K562 (cell line): Measurements from ENCODE around the gene MAGI2. TPM values are rescaled to one million over a fixed set of nuclear protein-coding genes. Genes with fewer than 3 reads are reported as not detected.

ENCODE experiments used
- ATAC-seq: fragments of 200-7000 bp; cut with Tn5 transposase; 3 replicates; pipeline ENCODE4 v1.9.1; 2020; ENCODE audit warnings: moderate library complexity
- BruUV-seq: library from RNA; stranded (reverse); fragments of 400-500 nt; replicated peaks from 2 replicates; lab custom pipeline; 2021; lab: Mats Ljungman, UMichigan
- CTCF ChIA-PET: fragments of 300-600 bp; formaldehyde crosslinking; extraction: SDS; loops from one replicate; lab custom pipeline; 2021; ENCODE audit warnings: low intra/inter-chr PET ratio; lab: Yijun Ruan, JAX
- POLR2A ChIA-PET: fragments of 300-600, 350-650 bp; sonication (Branson Sonifier 250); formaldehyde crosslinking; extraction: SDS; loops from one replicate; lab custom pipeline; 2021; ENCODE audit warnings: antibody characterized with exemption, inconsistent platforms; lab: Yijun Ruan, JAX
- DNase-seq, 4 experiments: peaks; one replicate each; pipeline versions ENCODE4 v3.0.0 to v3.0.0-alpha.2; 2011 to 2018; ENCODE audit warnings: low spot score in 3 of 4, mixed read lengths in 3 of 4; ENCODE audit errors: extremely low read depth in 1 of 4
- FAIRE-seq: peaks from 2 replicates; lab custom pipeline; 2011; peaks lifted over from hg19 to GRCh38; lab: Jason Lieb, UNC
- H2AFZ ChIP-seq: 2 replicates; pipeline ENCODE4 v1.6.0; 2011; ENCODE audit warnings: low read depth, low read length, control low read depth, inconsistent platforms
- H3K27ac ChIP-seq: fragments of 200-600 bp; 3 replicates; pipeline ENCODE4 v1.8.0; 2011; ENCODE audit warnings: low read depth, mild to moderate bottlenecking, control low read depth, inconsistent platforms, low read length, moderate library complexity, mixed read lengths; ENCODE audit errors: extremely low read depth
- H3K27me3 ChIP-seq, 2 experiments: fragments of 300-600 bp in 1 of 2; 2 replicates in 1 of 2; 3 replicates in 1 of 2; pipeline versions ENCODE4 v1.6.0 to v1.8.0; 2011; ENCODE audit warnings: inconsistent platforms in 2 of 2, low read length in 2 of 2, mild to moderate bottlenecking in 1 of 2, mixed read lengths in 1 of 2, moderate library complexity in 1 of 2; ENCODE audit not compliant: control insufficient read depth in 2 of 2, insufficient read depth in 2 of 2
- H3K36me3 ChIP-seq: fragments of 300-600 bp; 3 replicates; pipeline ENCODE4 v1.8.0; 2011; ENCODE audit warnings: mild to moderate bottlenecking, low read length, inconsistent platforms; ENCODE audit not compliant: control insufficient read depth, insufficient read depth
- H3K4me1 ChIP-seq, 2 experiments: fragments of 200-600 bp in 1 of 2; replicated peaks in 1 of 2; 2 replicates in 1 of 2; 3 replicates in 1 of 2; pipeline versions ENCODE4 v1.5.1 to v1.8.0; 2011; ENCODE audit warnings: inconsistent platforms in 2 of 2, low read length in 2 of 2, mild to moderate bottlenecking in 1 of 2, mixed read lengths in 1 of 2, moderate library complexity in 1 of 2; ENCODE audit not compliant: control insufficient read depth in 2 of 2, insufficient read depth in 2 of 2
- H3K4me2 ChIP-seq: 2 replicates; pipeline ENCODE4 v1.6.1; 2011; ENCODE audit warnings: low read length, control low read depth, inconsistent platforms, mixed read lengths; ENCODE audit not compliant: insufficient read depth
- H3K4me3 ChIP-seq: fragments of 200-600 bp; sonication (generic), shearing (Covaris generic); 2 replicates; pipeline ENCODE4 v1.5.1; 2016; ENCODE audit warnings: control low read depth, inconsistent platforms
- H3K79me2 ChIP-seq: fragments of 200-600 bp; 3 replicates; pipeline ENCODE4 v1.8.0; 2011; ENCODE audit warnings: low read length, inconsistent platforms; ENCODE audit not compliant: control insufficient read depth, insufficient read depth
- H3K9ac ChIP-seq, 2 experiments: 2 replicates each; pipeline versions ENCODE4 v1.6.0 to v1.6.1; 2011; ENCODE audit warnings: low read depth in 2 of 2, low read length in 2 of 2, control low read depth in 1 of 2, inconsistent platforms in 1 of 2, mild to moderate bottlenecking in 1 of 2, mixed read lengths in 1 of 2; ENCODE audit not compliant: insufficient read depth in 1 of 2
- H3K9me1 ChIP-seq: one replicate; pipeline ENCODE4 v1.6.0; 2011; ENCODE audit warnings: inconsistent platforms, mild to moderate bottlenecking, low read length, moderate library complexity; ENCODE audit not compliant: control insufficient read depth, insufficient read depth
- H3K9me3 ChIP-seq: replicated peaks from 2 replicates; pipeline ENCODE4 v1.5.1; 2011; ENCODE audit warnings: low read depth, low read length, inconsistent platforms; ENCODE audit not compliant: control insufficient read depth, insufficient read depth
- H4K20me1 ChIP-seq: replicated peaks from 2 replicates; pipeline ENCODE4 v1.6.1; 2011; ENCODE audit warnings: low read length, inconsistent platforms, mixed read lengths; ENCODE audit not compliant: control insufficient read depth, insufficient read depth
- BACH1 ChIP-seq: fragments of 200-800 bp; sonication (Bioruptor generic); IDR thresholded peaks from 2 replicates; pipeline ENCODE4 v1.6.1; 2016; ENCODE audit warnings: missing genetic modification characterization, missing compliant biosample characterization
- CREB3 ChIP-seq: fragments of 450-650 bp; conservative IDR thresholded peaks from 2 replicates; pipeline ENCODE4 v1.6.1; 2016; ENCODE audit warnings: missing genetic modification characterization, low read depth, mild to moderate bottlenecking, missing compliant biosample characterization, moderate library complexity
- HNRNPL ChIP-seq: fragments of 200-400 bp; formaldehyde crosslinking; IDR thresholded peaks from 2 replicates; pipeline ENCODE4 v1.6.1; 2017; ENCODE audit warnings: low read depth, mild to moderate bottlenecking, low read length
- HOMEZ ChIP-seq: fragments of 250-450 bp; sonication (Bioruptor Pico); IDR thresholded peaks from 2 replicates; pipeline ENCODE4 v1.4.0; 2020; ENCODE audit warnings: mild to moderate bottlenecking, moderate library complexity
- PPARD ChIP-seq: fragments of 250-450 bp; sonication (Bioruptor Pico); IDR thresholded peaks from 2 replicates; pipeline ENCODE4 v1.8.0; 2022; ENCODE audit warnings: inconsistent platforms, mild to moderate bottlenecking, moderate library complexity
- RBM15 ChIP-seq: fragments of 200-400 bp; formaldehyde crosslinking; IDR thresholded peaks from 2 replicates; pipeline ENCODE4 v1.6.1; 2018; ENCODE audit warnings: mild to moderate bottlenecking, low read length, moderate library complexity; ENCODE audit not compliant: insufficient read depth
- RBM34 ChIP-seq: fragments of 200-400 bp; formaldehyde crosslinking; IDR thresholded peaks from 2 replicates; pipeline ENCODE4 v1.6.1; 2018; ENCODE audit warnings: low read length, borderline replicate concordance; ENCODE audit not compliant: insufficient read depth
- ZNF165 ChIP-seq: fragments of 250-450 bp; sonication (Bioruptor Pico); IDR thresholded peaks from 2 replicates; pipeline ENCODE4 v1.4.0; 2020; ENCODE audit warnings: borderline replicate concordance
- ZNF212 ChIP-seq: fragments of 450-650 bp; formaldehyde crosslinking; IDR thresholded peaks from 2 replicates; pipeline ENCODE4 v1.4.0; 2020; ENCODE audit warnings: mild to moderate bottlenecking
- ZNF644 ChIP-seq: fragments of 200-800 bp; sonication (Bioruptor generic); IDR thresholded peaks from 2 replicates; pipeline ENCODE4 v1.6.1; 2016; ENCODE audit warnings: low read depth, missing genetic modification characterization, missing compliant biosample characterization
- in situ Hi-C: fragments of 300-500 bp; cut with MboI; formaldehyde crosslinking; loops from 4 replicates; pipeline ENCODE4 v1.15.0; 2018; ENCODE audit warnings: inconsistent platforms, mixed read lengths
- intact Hi-C: fragments of 100-400 bp; cut with micrococcal nuclease; formaldehyde crosslinking; loops from 2 replicates; pipeline ENCODE4 v1.14.2; 2022
- polyA plus RNA-seq, 8 experiments: library from polyadenylated mRNA; depleted of rRNA in 4 of 8; stranded (reverse) in 5 of 8; unstranded in 3 of 8; fragments of >200 nt; fragmentation: Nextera tagmentation in 2 of 8; fragmentation: Illumina TruSeq in 1 of 8; extraction: Ambion mirVana in 2 of 8; extraction: Trizol in 1 of 8; gene quantifications; 2 replicates each; pipeline versions ENCODE4 v1.2.1 to v1.2.3, GENCODE V29; 2011 to 2014; ENCODE audit warnings: inconsistent platforms in 1 of 8, missing spikeins in 1 of 8
- total RNA-seq, 7 experiments: library from RNA; depleted of rRNA in 6 of 7; stranded (reverse); fragments of >200 nt in 6 of 7; fragmentation: Illumina TruSeq in 2 of 7; extraction: Trizol in 2 of 7; gene quantifications; 2 replicates each; pipeline versions ENCODE4 v1.2.1 to v1.2.3, GENCODE V29; 2011 to 2021; ENCODE audit warnings: low replicate concordance in 1 of 7
- TF ChIP-seq, protein P1 (sequence below), 2 experiments: fragments of 450-650 bp in 1 of 2; sonication (generic) in 1 of 2; formaldehyde crosslinking; conservative IDR thresholded peaks; 2 replicates each; pipeline versions ENCODE4 v1.4.0 to v1.8.1; 2020 to 2022; ENCODE audit warnings: mild to moderate bottlenecking in 1 of 2, missing genetic modification reagents in 1 of 2
- TF ChIP-seq, protein P2 (sequence below): fragments of 250-450 bp; sonication (Bioruptor Pico); IDR thresholded peaks from 2 replicates; pipeline ENCODE4 v1.6.1; 2021; ENCODE audit warnings: mild to moderate bottlenecking

The MAGI2 gene
- total and polyA plus RNA-seq, 9 of the 15 experiments (the other 6 are each of a cell fraction or from before 2014, with no cell fraction given), result 0.27 to 1.4 (median 0.70) TPM

DNA sequence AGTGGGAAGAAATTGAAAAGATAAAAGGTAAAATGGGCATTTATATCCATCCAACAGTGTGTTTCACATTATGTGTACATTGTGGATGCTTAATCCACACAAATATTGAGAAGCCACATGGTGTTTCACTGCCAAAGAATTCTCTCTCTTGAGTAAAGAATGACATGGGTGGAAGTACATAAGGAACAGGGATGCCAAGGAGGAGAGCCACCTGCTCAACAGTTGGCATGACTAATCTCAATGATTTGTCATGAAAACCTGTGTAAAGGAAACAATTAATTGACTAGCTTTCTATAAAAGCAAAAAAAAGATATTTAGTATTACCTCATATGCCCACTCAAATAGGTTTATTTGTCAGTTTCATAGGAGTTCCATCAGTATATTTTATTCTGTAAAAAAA, 43.1 kb downstream of the MAGI2 start:
- Histone ChIP-seq H2AFZ (no peak overlapping the region), H4K20me1 (no peaks in the 10 kb centered on the region), H3K27me3 (no peaks in the 10 kb centered on the region), H3K9me1 (no peaks in the 10 kb centered on the region), H3K9ac (no peak overlapping the region), H3K9me3 (no peaks in the 10 kb centered on the region), H3K27ac (no peak overlapping the region), H3K4me1 (no peaks in the 10 kb centered on the region), H3K4me2 (no peak overlapping the region), H3K36me3 (no peaks in the 10 kb centered on the region), H3K4me3 (no peak overlapping the region), H3K79me2 (no peaks in the 10 kb centered on the region)
- CTCF ChIA-PET, result no interaction called here
- no peak for TF ChIP-seq RBM15
- no peak for TF ChIP-seq ZNF165 (CRISPR knock-in tag)
- TF ChIP-seq CREB3 (tag), result no peak
- TF ChIP-seq, protein P1, sequence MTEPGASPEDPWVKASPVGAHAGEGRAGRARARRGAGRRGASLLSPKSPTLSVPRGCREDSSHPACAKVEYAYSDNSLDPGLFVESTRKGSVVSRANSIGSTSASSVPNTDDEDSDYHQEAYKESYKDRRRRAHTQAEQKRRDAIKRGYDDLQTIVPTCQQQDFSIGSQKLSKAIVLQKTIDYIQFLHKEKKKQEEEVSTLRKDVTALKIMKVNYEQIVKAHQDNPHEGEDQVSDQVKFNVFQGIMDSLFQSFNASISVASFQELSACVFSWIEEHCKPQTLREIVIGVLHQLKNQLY (CRISPR knock-in tag; conservative IDR thresholded peaks at IDR 0.05), result no peak
- TF ChIP-seq BACH1 (tag), result no peak
- TF ChIP-seq HOMEZ, result no peak
- no peak for TF ChIP-seq ZNF212 (CRISPR knock-in tag)
- TF ChIP-seq RBM34, result no peak
- no peak for TF ChIP-seq HNRNPL
- no peak for TF ChIP-seq ZNF644
- TF ChIP-seq, protein P2, sequence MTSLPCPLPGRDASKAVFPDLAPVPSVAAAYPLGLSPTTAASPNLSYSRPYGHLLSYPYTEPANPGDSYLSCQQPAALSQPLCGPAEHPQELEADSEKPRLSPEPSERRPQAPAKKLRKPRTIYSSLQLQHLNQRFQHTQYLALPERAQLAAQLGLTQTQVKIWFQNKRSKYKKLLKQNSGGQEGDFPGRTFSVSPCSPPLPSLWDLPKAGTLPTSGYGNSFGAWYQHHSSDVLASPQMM, result no peak
- no peak for TF ChIP-seq PPARD (CRISPR knock-in tag)
- DNase-seq (no peak), FAIRE-seq (no peak), ATAC-seq (no peak)
- BruUV-seq, result no TSS peak
- in situ Hi-C loops (no loop called here), intact Hi-C loops (no loop called here)
- POLR2A ChIA-PET, result no interaction called here
